ENCODE data around the gene OSBPL5.
A peak's percentile ranks its signal among the peaks of the same experiment; 100 is the strongest.

Gene OSBPL5

DNA sequence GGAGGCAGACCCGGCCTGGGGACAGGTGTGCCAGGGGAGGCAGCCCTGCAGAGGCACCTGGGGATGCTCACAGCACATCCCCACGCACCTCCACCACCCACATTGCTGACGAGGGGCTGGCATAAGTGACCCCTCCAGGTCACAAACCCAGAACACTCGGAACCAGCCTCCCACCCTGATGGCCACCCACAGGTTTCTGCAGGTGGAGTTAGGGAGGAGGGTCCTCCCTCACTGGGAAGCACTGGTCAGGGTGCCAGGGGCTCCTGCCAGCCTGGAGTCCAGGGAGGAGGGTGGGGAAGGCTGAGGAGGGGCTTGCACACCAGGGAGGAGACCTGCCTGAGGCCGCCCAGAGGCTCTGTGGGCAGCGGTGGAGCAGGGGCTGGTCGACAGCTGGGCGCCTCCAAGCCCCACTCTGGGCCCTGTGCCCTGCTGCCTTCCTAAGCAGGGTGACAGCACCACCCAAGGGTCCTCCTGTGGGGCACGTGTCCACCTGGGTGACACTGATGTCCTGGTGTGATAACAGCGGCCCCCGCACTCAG, 56.9 kb downstream of the OSBPL5 start:
- H3K4me3 Mint-ChIP-seq: no peak overlapping the region
- H3K27ac Mint-ChIP-seq: no peak overlapping the region
- no peaks in the 10 kb centered on the region for H3K4me1 Mint-ChIP-seq (ENCODE audit: low read depth)
- H3K36me3 Mint-ChIP-seq: peaks cover 2% of the 10 kb centered on the region
- H3K27me3 Mint-ChIP-seq: no peaks in the 10 kb centered on the region
- H3K9me3 Mint-ChIP-seq (ENCODE audit: low read depth): no peaks in the 10 kb centered on the region

DNA sequence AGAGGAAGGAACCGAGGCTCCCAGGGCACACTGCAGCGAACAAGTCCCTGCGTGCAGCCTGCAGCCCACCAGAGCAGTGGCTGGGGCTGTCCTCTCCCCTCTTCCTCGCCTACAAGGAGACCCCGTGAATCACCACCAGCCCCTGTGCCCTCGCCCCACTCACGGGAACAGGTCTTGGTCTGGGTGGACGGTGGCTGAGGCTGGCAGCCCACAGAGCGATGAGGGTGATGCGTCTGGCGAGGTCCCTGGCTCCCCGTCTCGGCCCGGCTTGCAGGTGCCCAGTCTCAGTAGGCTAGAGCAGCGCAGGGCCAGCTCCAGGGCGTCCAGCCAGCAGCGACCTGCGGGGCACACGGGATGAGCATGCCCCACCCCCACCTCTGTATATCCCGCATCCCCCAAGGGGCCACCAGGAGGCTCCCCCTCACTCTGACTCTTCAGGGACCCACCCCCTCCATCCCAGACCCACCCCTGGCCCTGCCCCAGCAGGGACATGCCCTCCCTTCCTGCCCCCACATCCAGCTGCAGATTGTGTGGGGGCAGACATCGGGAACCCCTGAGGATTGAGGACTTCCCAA, 57.4 kb downstream of the OSBPL5 start:
- H3K9me3 Mint-ChIP-seq (ENCODE audit: low read depth): no peaks in the 10 kb centered on the region
- no peak overlapping the region for H3K27ac Mint-ChIP-seq

DNA sequence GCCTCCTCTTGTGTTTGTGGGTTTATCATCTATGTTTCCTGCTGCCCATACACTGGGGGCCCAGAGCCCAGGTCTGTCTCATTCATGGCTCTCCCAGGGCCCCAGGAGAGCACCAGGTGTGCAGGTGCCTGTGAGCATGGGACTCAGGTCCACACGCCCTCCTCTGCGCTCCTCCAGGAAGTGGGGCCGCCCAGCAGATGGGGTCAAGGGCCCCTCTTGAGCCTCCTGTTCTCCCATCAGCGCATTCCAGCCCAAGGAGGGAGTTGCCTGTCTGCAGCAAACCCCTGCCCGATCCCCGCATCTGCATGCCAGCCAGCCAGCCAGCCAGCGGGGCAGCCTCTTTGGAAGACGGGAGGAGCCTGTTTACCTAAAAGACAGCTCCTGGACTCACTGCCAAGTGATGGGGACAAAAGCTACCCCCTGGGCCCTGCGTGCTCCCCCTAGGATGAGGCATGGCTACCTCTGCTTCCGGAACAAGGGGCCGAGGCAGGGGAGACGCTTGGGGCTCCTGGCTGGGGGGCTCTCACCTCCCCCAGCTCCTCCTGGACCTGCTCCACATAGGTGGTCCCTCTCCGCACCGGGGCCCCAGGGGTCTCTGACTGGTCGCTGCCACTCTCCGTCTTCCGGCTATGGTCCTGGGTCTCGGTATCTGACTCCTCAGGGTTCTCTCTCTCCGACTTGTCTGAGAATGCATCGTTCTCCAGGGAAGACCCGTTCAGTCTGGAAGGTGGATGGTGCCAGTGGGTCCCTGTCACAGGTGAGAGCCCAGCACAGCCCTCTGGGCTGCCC, 58.2 kb downstream of the OSBPL5 start:
- Mint-ChIP-seq H3K27me3 (no peaks in the 10 kb centered on the region), H3K9me3 (ENCODE audit: low read depth) (no peaks in the 10 kb centered on the region), H3K36me3 (no peaks in the 10 kb centered on the region), H3K4me3 (no peak overlapping the region), H3K4me1 (ENCODE audit: low read depth) (no peaks in the 10 kb centered on the region), H3K27ac (no peak overlapping the region)

More for the DNA sequence above, 57.4 kb downstream of the OSBPL5 start:
- H3K27me3 Mint-ChIP-seq: no peaks in the 10 kb centered on the region
- H3K4me1 Mint-ChIP-seq (ENCODE audit: low read depth): no peaks in the 10 kb centered on the region
- H3K36me3 Mint-ChIP-seq: peaks cover 2% of the 10 kb centered on the region
- H3K4me3 Mint-ChIP-seq: no peak overlapping the region

DNA sequence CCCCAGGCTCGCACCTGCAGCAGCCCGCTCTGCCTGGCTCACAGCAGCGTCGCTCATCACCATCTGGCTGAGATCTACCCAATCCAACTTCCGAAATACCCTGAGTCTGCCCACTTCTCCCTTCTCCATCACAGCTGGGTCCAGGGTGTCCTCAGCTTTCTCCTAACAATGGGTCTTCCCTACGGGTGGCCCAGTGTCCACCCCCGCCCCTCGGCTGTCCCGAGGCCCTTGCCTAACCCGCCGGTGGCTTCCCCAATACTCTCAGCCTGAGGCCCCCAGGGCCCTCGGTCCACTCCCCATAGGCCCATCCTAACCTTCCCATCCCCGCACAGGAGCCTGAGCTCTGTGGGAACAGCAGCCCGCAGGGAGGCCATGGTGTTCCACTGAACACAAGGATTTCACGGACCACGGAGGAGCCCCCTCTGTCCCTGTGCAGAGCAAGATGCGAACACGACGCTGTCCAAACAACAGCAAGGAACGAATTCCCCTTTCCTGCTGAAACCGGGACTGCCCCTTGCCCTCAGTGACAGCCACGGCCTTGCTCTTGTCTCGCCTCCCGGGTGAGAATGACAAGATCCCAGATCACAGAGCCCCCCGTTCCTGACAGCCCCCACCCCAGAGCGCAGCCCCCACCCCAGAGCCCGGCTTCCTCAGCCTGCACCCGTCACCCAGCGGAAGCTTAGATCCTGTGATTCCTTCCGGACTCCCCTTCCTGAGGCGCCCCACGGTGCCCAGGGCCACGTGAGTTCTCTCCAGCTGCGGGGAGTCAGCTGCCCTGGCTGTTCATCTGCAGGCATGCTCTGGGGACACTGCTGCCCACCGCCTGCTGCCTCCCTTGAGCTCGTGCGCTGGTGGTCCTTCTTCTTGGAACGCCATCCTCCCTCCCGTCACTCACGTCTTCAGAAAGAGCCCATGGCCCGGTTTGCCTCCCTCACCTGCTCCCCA, 59.0 kb downstream of the OSBPL5 start:
- Mint-ChIP-seq H3K27ac (no peak overlapping the region), H3K36me3 (no peaks in the 10 kb centered on the region), H3K9me3 (ENCODE audit: low read depth) (no peaks in the 10 kb centered on the region), H3K27me3 (no peaks in the 10 kb centered on the region), H3K4me1 (ENCODE audit: low read depth) (no peaks in the 10 kb centered on the region), H3K4me3 (no peak overlapping the region)

DNA sequence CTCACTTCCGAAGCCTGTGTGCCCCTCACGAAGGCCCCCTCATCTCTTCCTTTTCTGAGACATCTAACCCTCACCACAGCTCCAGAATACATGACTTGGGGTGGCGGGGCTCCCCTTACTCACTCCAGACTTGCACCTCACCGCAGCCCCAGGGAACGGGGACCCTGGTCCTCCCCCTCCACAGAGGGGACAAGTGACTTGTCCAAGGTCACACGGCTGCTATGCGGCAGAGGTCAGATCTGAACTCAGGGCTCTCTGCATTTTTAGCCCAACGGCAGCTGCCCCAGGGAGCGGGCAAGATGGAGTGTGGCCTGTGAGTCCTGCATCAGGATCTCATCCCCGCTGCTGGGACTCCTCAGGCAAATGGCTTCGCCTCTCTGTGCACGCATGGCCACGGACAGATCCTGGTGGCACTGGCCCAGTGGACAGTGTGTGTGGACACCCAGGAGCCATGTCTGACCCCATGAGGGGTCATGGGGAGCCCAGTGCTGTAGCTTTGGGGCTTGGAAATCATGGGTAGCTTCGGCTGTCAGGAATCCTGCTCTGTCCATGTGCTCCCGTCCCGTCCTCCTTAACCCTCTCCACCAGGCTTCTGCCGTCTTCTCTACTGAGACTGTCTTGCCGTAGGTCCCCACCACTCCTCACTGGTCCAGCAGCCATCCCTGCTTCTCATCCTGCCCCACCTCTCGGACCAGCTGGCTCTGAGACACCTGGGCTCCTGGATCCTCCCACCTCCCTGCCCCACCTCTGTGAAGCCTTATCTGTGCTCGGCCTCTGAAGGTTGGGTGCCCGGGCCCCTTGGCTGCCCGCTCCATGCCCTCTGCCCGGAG, 59.9 kb downstream of the OSBPL5 start:
- Mint-ChIP-seq H3K27ac (no peak overlapping the region), H3K36me3 (no peaks in the 10 kb centered on the region)

DNA sequence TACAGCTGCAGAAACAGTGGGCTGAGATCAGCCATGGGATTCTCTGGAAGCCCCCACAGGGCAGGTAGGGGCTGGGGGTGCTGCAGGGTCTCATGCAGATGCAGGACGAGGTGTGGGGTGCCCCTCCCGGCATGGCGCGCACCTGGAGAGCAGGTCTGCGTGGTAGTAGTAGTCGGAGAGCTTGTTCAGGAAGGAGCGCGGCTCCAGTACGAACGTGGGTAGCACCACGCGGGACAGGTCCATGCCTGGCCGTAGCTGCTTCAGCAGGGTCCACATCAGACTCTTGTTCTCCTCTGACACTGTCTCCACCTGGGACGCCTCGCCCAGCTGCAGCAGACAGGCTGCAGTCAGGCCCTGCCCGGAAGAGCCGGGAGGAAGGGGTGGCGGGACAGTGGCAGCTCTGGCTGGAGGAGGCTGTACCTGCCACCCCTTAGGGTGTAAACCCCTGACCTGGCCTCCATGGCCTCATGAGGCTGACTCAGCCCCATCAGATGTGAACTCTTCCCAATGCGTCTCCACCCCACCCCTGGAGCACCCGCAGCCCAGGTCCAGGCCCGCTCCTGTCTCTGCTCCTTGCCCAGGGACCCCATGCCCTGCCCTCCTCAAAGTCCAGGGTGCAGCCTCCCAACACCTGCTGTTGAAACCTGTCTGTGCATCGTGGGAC, 60.9 kb downstream of the OSBPL5 start:
- Mint-ChIP-seq H3K4me3 (no peak overlapping the region), H3K27ac (no peak overlapping the region), H3K27me3 (no peaks in the 10 kb centered on the region), H3K36me3 (no peaks in the 10 kb centered on the region), H3K9me3 (ENCODE audit: low read depth) (no peaks in the 10 kb centered on the region), H3K4me1 (ENCODE audit: low read depth) (peaks cover 4% of the 10 kb centered on the region)

More for the DNA sequence above, 59.9 kb downstream of the OSBPL5 start:
- Mint-ChIP-seq H3K27me3 (no peaks in the 10 kb centered on the region), H3K4me3 (no peak overlapping the region), H3K9me3 (ENCODE audit: low read depth) (no peaks in the 10 kb centered on the region), H3K4me1 (ENCODE audit: low read depth) (no peaks in the 10 kb centered on the region)

DNA sequence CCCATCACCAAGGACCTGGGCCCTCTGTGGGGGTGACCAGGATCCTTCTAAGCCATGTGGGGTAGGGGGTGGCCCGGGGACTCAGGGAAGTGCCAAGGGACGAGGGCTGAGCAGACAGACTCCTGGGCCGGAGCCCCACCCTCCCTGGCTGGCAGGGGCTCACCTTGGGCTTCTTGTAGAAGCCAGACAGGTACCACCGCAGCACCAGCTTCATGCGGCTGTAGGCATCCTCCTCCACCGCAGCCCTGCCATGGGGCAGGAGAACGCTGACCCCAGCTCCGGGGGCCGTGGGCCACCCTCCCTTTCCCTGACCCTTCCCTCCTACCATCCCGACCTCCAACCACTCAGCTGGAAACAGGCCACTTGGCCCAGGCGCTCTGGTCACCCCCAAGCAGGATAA, 62.0 kb downstream of the OSBPL5 start:
- H3K4me1 Mint-ChIP-seq (ENCODE audit: low read depth): peaks cover 8% of the 10 kb centered on the region
- no peak overlapping the region for H3K4me3 Mint-ChIP-seq
- no peaks in the 10 kb centered on the region for H3K36me3 Mint-ChIP-seq
- H3K27ac Mint-ChIP-seq: no peak overlapping the region
- no peaks in the 10 kb centered on the region for H3K27me3 Mint-ChIP-seq
- no peaks in the 10 kb centered on the region for H3K9me3 Mint-ChIP-seq (ENCODE audit: low read depth)

DNA sequence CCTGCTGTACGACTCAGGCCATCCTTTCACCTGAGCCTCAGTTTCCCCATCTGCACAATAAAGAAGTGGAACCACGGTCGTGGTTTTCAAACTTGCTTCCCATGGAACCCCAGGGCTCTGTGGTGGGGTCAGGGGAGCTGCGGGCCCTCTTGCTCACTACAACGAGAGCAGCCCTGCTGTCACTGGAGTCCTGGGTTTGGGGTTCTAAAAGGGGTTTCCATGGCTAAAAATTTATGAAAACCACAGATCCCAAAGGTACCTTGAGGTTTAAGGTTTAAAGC, 62.5 kb downstream of the OSBPL5 start:
- H3K4me1 Mint-ChIP-seq (ENCODE audit: low read depth): peaks cover 9% of the 10 kb centered on the region
- H3K4me3 Mint-ChIP-seq: no peak overlapping the region
- H3K9me3 Mint-ChIP-seq (ENCODE audit: low read depth): no peaks in the 10 kb centered on the region
- H3K27me3 Mint-ChIP-seq: no peaks in the 10 kb centered on the region
- no peaks in the 10 kb centered on the region for H3K36me3 Mint-ChIP-seq
- no peak overlapping the region for H3K27ac Mint-ChIP-seq

DNA sequence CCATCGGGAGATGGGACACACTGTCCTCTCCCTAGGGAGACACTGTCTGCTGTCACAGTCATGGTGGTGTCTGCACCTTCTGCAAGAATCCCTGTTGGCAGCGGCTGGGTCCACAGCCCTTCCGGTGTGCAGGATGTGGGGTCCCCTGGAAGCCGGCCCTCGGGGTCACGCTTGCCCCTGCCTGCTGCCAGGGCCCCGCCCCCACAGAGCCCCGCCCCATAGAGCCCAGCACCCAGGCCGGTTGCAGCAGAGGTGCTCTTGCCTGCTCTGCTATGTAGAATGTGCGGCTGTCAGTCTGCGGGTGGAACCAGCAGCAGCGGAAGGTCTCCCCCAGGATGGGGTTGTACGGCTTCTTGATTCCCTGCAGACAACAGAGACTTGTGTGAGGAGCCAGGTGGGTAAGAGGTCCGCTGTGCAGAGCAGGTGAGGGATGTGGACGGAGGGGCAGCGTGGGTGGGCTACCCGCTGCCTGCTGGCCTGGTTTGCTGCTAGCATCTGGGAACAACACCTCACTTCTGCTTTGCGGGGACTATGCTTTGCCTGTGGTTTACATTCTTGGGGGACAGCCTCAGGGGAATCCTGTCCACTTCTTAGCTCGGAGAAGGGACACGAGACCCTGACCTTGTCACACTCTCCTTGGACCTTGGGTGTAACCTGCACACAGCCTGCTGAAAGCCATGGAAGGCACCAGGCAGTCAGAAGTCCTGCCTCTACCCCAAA, 63.0 kb downstream of the OSBPL5 start:
- peaks cover 3% of the 10 kb centered on the region for H3K36me3 Mint-ChIP-seq
- H3K4me3 Mint-ChIP-seq: no peak overlapping the region
- no peak overlapping the region for H3K27ac Mint-ChIP-seq

DNA sequence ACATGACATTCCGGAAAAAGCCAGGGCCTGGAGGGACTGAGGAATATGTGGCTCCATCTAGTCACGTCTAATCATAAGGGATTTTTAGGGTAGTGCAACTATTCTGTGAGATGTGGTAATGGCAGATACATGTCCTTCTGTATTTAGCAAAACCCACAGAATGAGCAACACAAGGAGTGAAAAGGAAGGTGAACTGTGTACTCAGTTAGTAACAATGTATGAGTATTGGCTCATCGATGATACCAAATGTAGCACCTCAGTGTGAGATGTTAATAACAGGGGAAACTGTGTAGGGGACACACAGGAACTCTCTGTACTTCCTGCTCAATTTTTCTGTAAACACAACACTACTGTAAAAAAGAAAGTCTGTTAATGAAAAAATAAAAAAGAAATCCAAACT, 65.9 kb downstream of the OSBPL5 start:
- Mint-ChIP-seq H3K4me1 (ENCODE audit: low read depth) (peaks cover 9% of the 10 kb centered on the region), H3K27me3 (no peaks in the 10 kb centered on the region), H3K36me3 (peaks cover 3% of the 10 kb centered on the region), H3K4me3 (no peak overlapping the region), H3K27ac (peak overlapping the region; percentile 41), H3K9me3 (ENCODE audit: low read depth) (no peaks in the 10 kb centered on the region)

More for the DNA sequence above, 63.0 kb downstream of the OSBPL5 start:
- Mint-ChIP-seq H3K4me1 (ENCODE audit: low read depth) (peaks cover 9% of the 10 kb centered on the region), H3K9me3 (ENCODE audit: low read depth) (no peaks in the 10 kb centered on the region), H3K27me3 (no peaks in the 10 kb centered on the region)

DNA sequence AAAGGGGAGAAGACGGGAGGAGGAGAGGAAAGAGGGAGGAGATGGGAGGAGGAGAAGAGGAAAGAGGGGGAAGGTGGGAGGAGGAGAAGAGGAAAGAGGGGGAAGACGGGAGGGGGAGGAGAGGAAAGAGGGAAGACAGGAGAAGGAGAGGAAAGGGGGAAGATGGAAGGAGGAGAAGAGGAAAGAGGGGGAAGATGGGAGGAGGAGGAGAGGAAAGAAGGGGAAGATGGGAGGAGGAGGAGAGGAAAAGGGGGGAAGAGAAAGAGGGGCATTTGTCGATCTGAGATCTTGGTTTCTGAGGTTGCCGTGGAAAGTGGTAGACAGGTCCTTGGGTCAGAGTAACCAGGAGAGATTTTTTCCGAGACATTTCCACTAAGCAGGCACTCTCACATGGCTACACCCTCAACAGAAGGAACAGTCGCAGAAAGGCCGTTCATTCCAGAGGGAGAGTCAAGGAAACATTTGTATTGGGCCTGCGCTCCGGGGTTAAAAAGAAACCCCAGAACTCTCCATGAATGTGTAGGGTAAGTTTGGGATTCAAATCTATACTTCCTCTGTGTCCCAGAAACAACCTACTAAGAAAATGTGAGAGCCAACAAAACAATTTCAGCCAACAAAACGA, 68.1 kb downstream of the OSBPL5 start:
- no peaks in the 10 kb centered on the region for H3K9me3 Mint-ChIP-seq (ENCODE audit: low read depth)
- H3K4me3 Mint-ChIP-seq: no peak overlapping the region
- H3K27ac Mint-ChIP-seq: no peak overlapping the region
- H3K36me3 Mint-ChIP-seq: peaks cover 3% of the 10 kb centered on the region
- H3K4me1 Mint-ChIP-seq (ENCODE audit: low read depth): peaks cover 9% of the 10 kb centered on the region
- H3K27me3 Mint-ChIP-seq: no peaks in the 10 kb centered on the region

DNA sequence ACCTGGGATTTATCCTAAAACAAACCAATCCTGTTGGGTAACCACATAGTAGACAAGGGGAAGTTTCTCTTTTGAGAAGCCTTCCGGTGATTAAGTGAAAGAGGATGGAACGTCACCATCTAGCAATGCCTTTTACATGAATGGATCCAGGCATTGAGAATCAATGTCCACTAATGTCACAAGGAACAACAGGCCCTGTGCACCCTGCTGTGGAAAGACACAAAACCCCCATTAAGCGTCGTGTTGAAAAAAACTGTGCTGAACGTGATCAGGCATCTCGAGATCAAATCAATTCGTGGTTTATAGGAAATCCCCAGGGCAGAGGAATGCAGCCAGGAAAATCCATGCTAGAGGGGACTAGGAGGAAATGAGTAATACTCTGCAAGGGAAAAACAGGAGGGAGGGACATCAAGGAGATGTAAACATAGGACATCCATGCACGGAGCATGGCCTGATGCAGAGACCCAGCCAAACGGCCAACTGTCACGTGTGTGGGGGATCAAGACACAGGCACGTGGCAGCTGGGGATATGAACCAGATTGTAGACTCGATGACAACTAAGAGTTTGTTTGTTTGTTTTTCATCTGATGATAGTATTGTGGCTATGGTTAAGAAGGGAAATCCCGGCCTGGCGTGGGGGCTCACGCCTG, 69.3 kb downstream of the OSBPL5 start:
- Mint-ChIP-seq H3K36me3 (peaks cover 3% of the 10 kb centered on the region), H3K4me3 (no peak overlapping the region), H3K27me3 (no peaks in the 10 kb centered on the region), H3K27ac (no peak overlapping the region), H3K4me1 (ENCODE audit: low read depth) (peaks cover 9% of the 10 kb centered on the region), H3K9me3 (ENCODE audit: low read depth) (no peaks in the 10 kb centered on the region)

Data from activated naive CD8-positive, alpha-beta T cell (primary cell).